Mucosa of rectum (tissue), 2 donors: ENCODE measurements around the gene KRTAP19-5.
"Not testable (repeated sequence)": the region's sequence is repeated elsewhere in the genome, so short reads cannot be mapped to it uniquely, and the experiment has no call there.

Experiments used
- H3K27ac ChIP-seq, 2 donors: one replicate each; pipeline ENCODE4 v1.7.0; 2013; ENCODE audit warnings: inconsistent platforms in 2 of 2, low read depth in 2 of 2, low read length in 2 of 2
- H3K27me3 ChIP-seq, 2 donors: one replicate each; pipeline ENCODE4 v1.7.0; 2013; ENCODE audit warnings: low read length in 2 of 2; ENCODE audit not compliant: control insufficient read depth in 2 of 2, insufficient read depth in 2 of 2
- H3K36me3 ChIP-seq, 2 donors: one replicate each; pipeline ENCODE4 v1.7.0; 2013; ENCODE audit warnings: low read length in 2 of 2; ENCODE audit not compliant: control insufficient read depth in 2 of 2, insufficient read depth in 2 of 2
- H3K4me1 ChIP-seq, 2 donors: one replicate each; pipeline ENCODE4 v1.7.0; 2013; ENCODE audit warnings: low read length in 2 of 2, mild to moderate bottlenecking in 1 of 2; ENCODE audit not compliant: control insufficient read depth in 2 of 2, insufficient read depth in 2 of 2
- H3K4me3 ChIP-seq, 2 donors: one replicate each; pipeline ENCODE4 v1.7.0; 2013; ENCODE audit warnings: low read length in 2 of 2
- H3K9ac ChIP-seq, 2 donors: one replicate each; pipeline ENCODE4 v1.7.0; 2013; ENCODE audit warnings: low read length in 2 of 2, low read depth in 1 of 2, mild to moderate bottlenecking in 1 of 2
- H3K9me3 ChIP-seq, 2 donors: one replicate each; pipeline ENCODE4 v1.7.0; 2013; ENCODE audit warnings: low read length in 2 of 2; ENCODE audit not compliant: control insufficient read depth in 2 of 2
- donor health status: healthy.
- donor health status: Normal muscosa, but diverticular disease.

KRTAP19-5 gene

DNA sequence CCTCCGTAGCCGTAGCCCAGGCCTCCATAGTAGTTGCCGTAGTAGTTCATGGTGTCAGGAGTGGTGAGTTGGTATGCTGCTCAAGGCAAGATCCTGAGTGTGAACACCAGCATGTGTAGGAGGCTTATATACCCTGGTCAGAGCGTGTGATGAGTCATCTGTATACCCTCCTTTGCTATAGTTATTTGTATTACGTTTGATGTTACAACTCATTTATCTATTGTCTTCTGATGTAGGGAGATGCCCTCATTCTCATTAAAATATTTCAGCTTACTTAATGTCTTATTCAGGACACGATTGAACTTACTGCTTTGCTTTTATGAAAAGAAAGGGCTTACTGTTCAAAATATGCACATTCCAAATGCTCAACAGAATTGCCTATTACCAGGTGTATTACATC, at the start of gene KRTAP19-5:
TSS of gene KRTAP19-5 (minus strand) at position 101 of the 400 bp plus-strand sequence. CDS start at position 50, 51 bp downstream.
- H3K4me3 ChIP-seq, result no peak within 1 kb of the TSS
- H3K36me3 ChIP-seq, result no peaks in the 10 kb centered on the region
- no peaks in the 10 kb centered on the region for H3K4me1 ChIP-seq
- H3K27ac ChIP-seq, result no peak within 1 kb of the TSS
- no peaks in the 10 kb centered on the region for H3K27me3 ChIP-seq
- H3K9ac ChIP-seq, result no peak within 1 kb of the TSS
- H3K9me3 ChIP-seq, result no peaks in the 10 kb centered on the region

DNA sequence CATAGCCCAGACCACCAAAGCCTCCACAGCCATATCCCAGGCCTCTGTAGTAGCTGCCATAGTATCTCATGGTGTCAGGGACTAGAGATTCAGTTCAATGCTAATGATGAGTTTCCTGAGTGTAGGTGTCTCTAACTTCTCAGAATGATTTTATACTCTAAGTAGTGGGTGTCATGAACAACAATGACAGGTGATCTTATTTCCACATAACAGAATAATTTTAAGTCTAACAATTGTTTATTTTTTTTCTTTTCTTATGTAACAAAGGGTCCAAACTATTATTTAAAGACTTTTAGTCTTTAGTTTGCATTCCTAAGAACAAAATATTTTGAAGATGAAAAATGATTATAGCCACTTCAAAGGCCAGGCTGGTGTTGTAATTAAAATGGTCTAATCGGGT, 39.8 kb upstream of the KRTAP19-5 start, which contains the start of gene KRTAP19-6:
TSS of gene KRTAP19-6 (minus strand) at position 101 of the 400 bp plus-strand sequence. CDS start at position 70, 31 bp downstream.
- H3K36me3 ChIP-seq, result no peaks in the 10 kb centered on the region

DNA sequence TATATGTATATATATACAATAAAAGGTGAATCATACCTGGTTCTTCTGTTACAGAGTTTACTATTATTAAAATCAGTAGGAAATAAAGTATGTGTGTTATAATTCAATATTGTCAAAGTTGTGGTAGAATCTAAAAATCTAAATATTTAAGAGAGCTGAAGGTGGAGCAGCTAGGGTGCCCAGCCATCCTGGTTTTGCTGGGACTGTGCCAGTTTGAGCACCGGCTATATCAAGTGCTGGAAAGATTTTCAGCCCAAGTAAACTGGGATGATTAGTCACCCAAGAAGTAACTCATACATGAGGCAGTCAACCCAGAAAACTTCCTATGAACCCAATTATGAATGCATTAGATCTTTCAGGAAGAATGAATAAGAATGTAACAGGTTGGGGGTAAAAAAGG, 16.9 kb upstream of the KRTAP19-5 start:
- H3K4me1 ChIP-seq, result no peaks in the 10 kb centered on the region
- H3K9ac ChIP-seq, result no peak overlapping the region
- no peak overlapping the region for H3K4me3 ChIP-seq
- no peaks in the 10 kb centered on the region for H3K27me3 ChIP-seq
- no peaks in the 10 kb centered on the region for H3K36me3 ChIP-seq
- no peaks in the 10 kb centered on the region for H3K9me3 ChIP-seq
- no peak overlapping the region for H3K27ac ChIP-seq

More for the DNA sequence above, 39.8 kb upstream of the KRTAP19-5 start, which contains the start of gene KRTAP19-6:
- no peaks in the 10 kb centered on the region for H3K27me3 ChIP-seq
- no peaks in the 10 kb centered on the region for H3K4me1 ChIP-seq
- no peak within 1 kb of the TSS for H3K27ac ChIP-seq
- no peaks in the 10 kb centered on the region for H3K9me3 ChIP-seq
- no peak within 1 kb of the TSS for H3K4me3 ChIP-seq
- no peak within 1 kb of the TSS for H3K9ac ChIP-seq

DNA sequence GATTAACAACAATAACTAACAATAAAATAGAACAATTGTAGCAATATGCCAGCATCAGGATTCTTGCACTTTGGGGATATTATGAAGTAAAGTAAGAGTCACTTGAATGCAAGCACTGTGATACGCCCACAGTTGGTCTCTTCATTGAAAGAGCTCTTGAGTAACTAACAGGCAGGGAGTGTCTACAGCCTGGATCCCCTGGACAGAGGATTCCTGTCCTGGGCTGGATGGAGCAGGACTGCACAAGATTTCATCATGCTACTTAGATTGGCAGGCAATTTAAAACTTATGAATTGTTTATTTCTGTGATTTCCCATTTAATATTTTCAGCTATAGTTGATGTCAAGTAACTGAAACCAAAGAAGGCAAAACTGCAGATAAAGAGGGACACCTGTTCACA, 13.7 kb upstream of the KRTAP19-5 start:
- Histone ChIP-seq H3K36me3 (no peaks in the 10 kb centered on the region), H3K9ac (no peak overlapping the region), H3K4me3 (no peak overlapping the region), H3K4me1 (no peaks in the 10 kb centered on the region), H3K27me3 (no peaks in the 10 kb centered on the region), H3K27ac (no peak overlapping the region), H3K9me3 (no peaks in the 10 kb centered on the region)

DNA sequence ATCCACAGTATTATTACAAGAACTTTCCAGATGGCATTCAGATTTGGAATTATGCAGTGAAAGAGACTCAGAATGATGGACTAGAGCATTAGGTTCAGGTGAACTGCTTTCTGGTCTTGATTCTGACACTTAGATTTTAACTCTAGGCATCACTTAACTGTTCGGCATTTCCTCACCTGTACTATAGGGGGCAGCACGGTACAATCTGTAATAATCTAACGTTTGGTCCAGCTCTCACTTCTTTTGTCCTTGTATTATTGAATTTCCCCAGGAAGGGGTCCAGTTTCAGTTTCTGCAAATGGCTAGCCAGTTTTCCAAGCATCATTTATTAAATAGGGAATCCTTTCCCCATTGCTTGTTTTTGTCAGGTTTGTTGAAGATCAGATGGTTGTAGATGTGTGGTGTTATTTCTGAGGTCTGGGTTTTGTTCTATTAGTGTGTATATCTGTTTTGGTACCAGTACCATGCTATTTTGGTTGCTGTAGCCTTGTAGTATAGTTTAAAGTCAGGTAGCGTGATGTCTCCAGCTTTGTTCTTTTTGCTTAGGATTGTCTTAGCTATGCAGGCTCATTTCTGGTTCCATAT, 3.8 kb upstream of the KRTAP19-5 start:
- not testable (repeated sequence) for H3K27ac ChIP-seq, H3K4me1 ChIP-seq, H3K9ac ChIP-seq, H3K4me3 ChIP-seq, H3K36me3 ChIP-seq, H3K9me3 ChIP-seq, H3K27me3 ChIP-seq

DNA sequence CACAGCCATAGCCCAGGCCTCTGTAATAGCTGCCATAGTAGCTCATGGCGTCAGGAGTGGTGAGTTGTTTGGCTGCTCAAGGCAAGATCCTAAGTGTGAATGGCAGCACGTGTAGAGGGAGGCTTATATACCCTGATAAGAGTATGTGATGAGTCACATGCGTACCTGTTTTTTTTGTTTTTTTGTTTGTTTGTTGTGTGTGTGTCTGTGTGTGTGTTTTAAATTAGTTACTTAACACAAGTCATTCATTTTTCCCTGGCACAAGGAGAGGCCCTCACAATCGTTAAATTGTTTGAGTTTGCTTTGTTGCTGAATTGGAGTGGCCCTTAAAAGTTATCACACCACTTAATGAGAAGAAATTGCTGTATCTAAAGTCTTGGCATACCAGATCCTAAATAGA, 4.9 kb downstream of the KRTAP19-5 start, which contains the start of gene KRTAP19-4:
TSS of gene KRTAP19-4 (minus strand) at position 101 of the 400 bp plus-strand sequence. CDS start at position 46, 55 bp downstream.
- Histone ChIP-seq H3K4me1 (no peaks in the 10 kb centered on the region), H3K27ac (no peak within 1 kb of the TSS), H3K36me3 (no peaks in the 10 kb centered on the region), H3K27me3 (no peaks in the 10 kb centered on the region), H3K9ac (no peak within 1 kb of the TSS), H3K9me3 (peaks cover 0 to 3% of the 10 kb centered on the region in 2 donors), H3K4me3 (no peak within 1 kb of the TSS)

DNA sequence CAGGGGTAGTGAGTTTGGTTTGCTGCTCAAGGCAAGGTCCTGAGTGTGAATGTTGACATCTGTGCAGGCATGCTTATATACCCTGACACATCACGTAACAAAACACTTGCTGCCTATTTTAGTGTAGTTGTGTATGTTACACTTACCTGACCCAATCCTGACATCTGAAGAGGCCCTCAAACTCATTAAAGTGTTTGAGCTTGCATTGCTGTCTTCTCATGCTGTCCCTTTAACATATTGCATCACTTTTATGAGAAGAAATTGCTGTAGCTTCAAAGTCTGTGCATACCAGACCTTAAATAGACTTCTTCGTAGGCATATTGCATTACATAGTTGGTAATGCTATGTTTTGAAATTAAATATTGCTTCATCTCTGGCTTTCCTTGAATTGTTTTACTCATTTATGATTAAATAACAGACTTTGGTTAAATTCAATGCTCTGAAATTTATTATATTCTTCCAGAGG, 9.9 kb downstream of the KRTAP19-5 start, which contains the start of gene KRTAP19-3:
TSS of gene KRTAP19-3 (minus strand) at position 51 of the 466 bp plus-strand sequence. CDS start 56 bp downstream, outside the sequence.
- Histone ChIP-seq H3K4me1 (no peaks in the 10 kb centered on the region), H3K4me3 (no peak within 1 kb of the TSS), H3K27ac (no peak within 1 kb of the TSS), H3K9me3 (peaks cover 0 to 5% of the 10 kb centered on the region in 2 donors), H3K36me3 (no peaks in the 10 kb centered on the region), H3K9ac (no peak within 1 kb of the TSS), H3K27me3 (no peaks in the 10 kb centered on the region)

DNA sequence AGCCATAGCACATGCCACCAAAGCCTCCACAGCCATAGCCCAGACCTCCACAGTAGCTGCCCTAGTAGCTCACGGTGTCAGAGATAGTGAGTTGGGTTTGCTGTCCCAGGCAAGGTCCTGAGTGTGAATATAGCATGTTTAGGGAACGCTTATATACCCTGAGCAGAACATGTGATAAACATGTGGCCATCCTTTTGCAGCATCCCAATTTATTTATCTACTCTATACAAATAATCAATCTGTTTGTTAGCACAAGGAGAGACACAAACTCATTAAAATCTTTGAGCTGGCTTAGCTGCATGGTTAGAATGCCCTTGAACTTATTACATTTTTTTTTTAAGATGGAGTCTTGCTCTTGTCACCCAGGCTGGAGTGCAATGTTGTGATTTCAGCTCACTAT, 14.6 kb downstream of the KRTAP19-5 start, which contains the start of gene KRTAP19-2:
TSS of gene KRTAP19-2 (minus strand) at position 101 of the 400 bp plus-strand sequence. CDS start at position 13, 88 bp downstream.
- H3K27ac ChIP-seq, result no peak within 1 kb of the TSS
- H3K4me3 ChIP-seq, result no peak within 1 kb of the TSS
- no peaks in the 10 kb centered on the region for H3K27me3 ChIP-seq

DNA sequence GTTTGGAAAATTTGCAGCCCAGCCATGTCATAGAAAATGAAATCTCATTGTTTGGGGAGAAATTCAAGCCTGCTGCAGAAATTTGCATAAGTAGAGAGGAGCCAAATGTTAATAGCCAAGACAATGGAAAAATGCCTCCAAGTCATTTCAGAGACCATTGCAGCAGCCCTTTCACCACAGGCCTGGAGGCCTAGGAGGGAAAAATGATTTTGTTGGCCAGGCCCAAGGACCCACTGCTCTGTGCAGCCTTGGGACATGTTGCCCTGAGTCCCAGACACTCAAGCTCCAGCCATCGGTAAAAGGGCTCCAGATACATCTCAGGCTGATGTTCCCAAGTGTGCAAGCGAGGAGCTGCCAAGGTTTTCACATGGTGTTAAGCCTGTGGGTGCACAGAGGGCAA, 15.8 kb downstream of the KRTAP19-5 start:
- no peak overlapping the region for H3K4me3 ChIP-seq
- H3K4me1 ChIP-seq, result no peaks in the 10 kb centered on the region
- no peaks in the 10 kb centered on the region for H3K27me3 ChIP-seq
- H3K9me3 ChIP-seq, result peaks cover 3 to 5% of the 10 kb centered on the region in 2 donors
- H3K27ac ChIP-seq, result no peak overlapping the region
- H3K9ac ChIP-seq, result no peak overlapping the region
- no peaks in the 10 kb centered on the region for H3K36me3 ChIP-seq

More for the DNA sequence above, 14.6 kb downstream of the KRTAP19-5 start, which contains the start of gene KRTAP19-2:
- H3K36me3 ChIP-seq, result no peaks in the 10 kb centered on the region
- no peak within 1 kb of the TSS for H3K9ac ChIP-seq
- H3K9me3 ChIP-seq, result peaks cover under 1 to 5% of the 10 kb centered on the region in 2 donors
- H3K4me1 ChIP-seq, result no peaks in the 10 kb centered on the region

DNA sequence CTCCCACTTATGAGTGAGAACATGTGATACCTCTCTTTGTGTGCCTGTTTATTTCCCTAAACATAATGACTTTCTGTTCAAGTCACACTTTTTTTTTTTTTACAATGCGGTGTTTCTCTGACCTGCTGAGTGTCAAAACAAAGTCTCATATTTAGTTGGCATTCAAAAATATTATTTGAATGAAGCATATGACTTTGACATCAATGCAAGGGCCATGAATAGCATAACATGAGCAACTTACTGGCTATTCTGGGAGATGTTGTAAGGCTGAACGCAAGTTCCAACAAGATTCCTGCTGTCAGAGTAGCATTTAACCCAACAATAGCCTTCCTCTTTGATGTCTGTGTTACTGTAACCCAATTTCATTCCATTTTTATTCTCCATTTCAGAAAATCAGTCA, 19.8 kb downstream of the KRTAP19-5 start:
- Histone ChIP-seq H3K4me3 (no peak overlapping the region), H3K36me3 (no peaks in the 10 kb centered on the region), H3K9me3 (peaks cover 3 to 8% of the 10 kb centered on the region in 2 donors), H3K4me1 (no peaks in the 10 kb centered on the region), H3K9ac (no peak overlapping the region), H3K27ac (no peak overlapping the region), H3K27me3 (no peaks in the 10 kb centered on the region)
